Right hindlimb (tissue), 1 donor: ENCODE data around the gene ZNF624.

Experiments
- DNase-seq: peaks from one replicate; pipeline ENCODE4 v3.0.0-alpha.2; 2018

ZNF624 gene

GRCh38 chr17:16589097-16589969 is 64.3 kb downstream of the ZNF624 start:
- peak; percentile 93 for DNase-seq

GRCh38 chr17:16585796-16586195 is 67.9 kb downstream of the ZNF624 start:
- DNase-seq, result no peak

GRCh38 chr17:16584273-16584995 is 69.2 kb downstream of the ZNF624 start:
- peak; percentile 95 for DNase-seq

- no peak for DNase-seq
Observed at GRCh38 chr17:16583781-16584180, 69.9 kb downstream of the ZNF624 start.

- DNase-seq, result no peak
Observed at GRCh38 chr17:16573466-16573865, 80.2 kb downstream of the ZNF624 start.
